ENCODE measurements around the gene DSTN.
A peak's percentile ranks its signal among the peaks of the same experiment; 100 is the strongest.

The DSTN gene

GRCh38 chr20:17612287-17612991 lies 42.6 kb downstream of the DSTN start:
- no peak for DNase-seq (ENCODE audit: low read depth in 2 of 2)

GRCh38 chr20:17612992-17613327 lies 43.1 kb downstream of the DSTN start:
- DNase-seq (ENCODE audit: low read depth in 2 of 2), result no peak

- DNase-seq (ENCODE audit: low read depth in 2 of 2), result no peak
Measured at GRCh38 chr20:17613328-17614175, 43.7 kb downstream of the DSTN start.

GRCh38 chr20:17614176-17614811 lies 44.4 kb downstream of the DSTN start:
- no peak for DNase-seq (ENCODE audit: low read depth in 2 of 2)

GRCh38 chr20:17614812-17615644 lies 45.2 kb downstream of the DSTN start:
- no peak for DNase-seq (ENCODE audit: low read depth in 2 of 2)

GRCh38 chr20:17615645-17616479 lies 46.0 kb downstream of the DSTN start:
- no peak for DNase-seq (ENCODE audit: low read depth in 2 of 2)

GRCh38 chr20:17616480-17617211 lies 46.8 kb downstream of the DSTN start:
- DNase-seq (ENCODE audit: low read depth in 2 of 2), result no peak

GRCh38 chr20:17617212-17617867 lies 47.5 kb downstream of the DSTN start:
- DNase-seq (ENCODE audit: low read depth in 2 of 2), result peak in 1 of 2 donors; percentile 38

GRCh38 chr20:17617868-17618672 lies 48.2 kb downstream of the DSTN start:
- DNase-seq (ENCODE audit: low read depth in 2 of 2), result no peak

- DNase-seq (ENCODE audit: low read depth in 2 of 2), result no peak
Measured at GRCh38 chr20:17618673-17619013, 48.8 kb downstream of the DSTN start.

- no peak for DNase-seq (ENCODE audit: low read depth in 2 of 2)
Measured at GRCh38 chr20:17619351-17620093, 49.6 kb downstream of the DSTN start.

GRCh38 chr20:17620371-17621228 lies 50.7 kb downstream of the DSTN start:
- no peak for DNase-seq (ENCODE audit: low read depth in 2 of 2)

- DNase-seq (ENCODE audit: low read depth in 2 of 2), result no peak
Measured at GRCh38 chr20:17621229-17621968, 51.5 kb downstream of the DSTN start.

GRCh38 chr20:17622086-17622850 lies 52.4 kb downstream of the DSTN start:
- no peak for DNase-seq (ENCODE audit: low read depth in 2 of 2)

- DNase-seq (ENCODE audit: low read depth in 2 of 2), result no peak
Measured at GRCh38 chr20:17622851-17623508, 53.1 kb downstream of the DSTN start.
